Neural cell (in vitro differentiated cells): ENCODE data around the gene GRM5. TPM values are rescaled to one million over a fixed set of nuclear protein-coding genes. Genes with fewer than 3 reads are reported as not detected.
"Not testable (repeated sequence)": the region's sequence is repeated elsewhere in the genome, so short reads cannot be mapped to it uniquely, and the experiment has no call there.

Experiments
- H2AFZ ChIP-seq: fragments of 200-600, 300-800 bp; sonication (generic), shearing (Covaris generic); 2 replicates; pipeline ENCODE4 v1.6.0; 2014; ENCODE audit warnings: low read depth, mild to moderate bottlenecking, antibody characterized with exemption, low read length, moderate library complexity
- H3F3A ChIP-seq: fragments of 200-600 bp; shearing (Covaris generic); 2 replicates; pipeline ENCODE4 v1.6.1; 2016; ENCODE audit warnings: mild to moderate bottlenecking, moderate library complexity, mixed read lengths, antibody characterized with exemption, low read length; ENCODE audit not compliant: insufficient read depth, poor library complexity, severe bottlenecking
- H3K27ac ChIP-seq: fragments of 200-600, 300-800 bp; sonication (generic), shearing (Covaris generic); 2 replicates; pipeline ENCODE4 v1.5.1; 2014; ENCODE audit warnings: mild to moderate bottlenecking, low read length, moderate library complexity
- H3K27me3 ChIP-seq: fragments of 300-800, 200-600 bp; sonication (generic), shearing (Covaris generic); 2 replicates; pipeline ENCODE4 v1.6.0; 2014; ENCODE audit warnings: mild to moderate bottlenecking, low read depth, low read length, moderate library complexity; ENCODE audit not compliant: insufficient read depth
- H3K36me3 ChIP-seq: fragments of 300-800, 200-600 bp; sonication (generic), shearing (Covaris generic); 2 replicates; pipeline ENCODE4 v1.5.1; 2014; ENCODE audit warnings: mild to moderate bottlenecking, antibody characterized with exemption, low read length, moderate library complexity; ENCODE audit not compliant: insufficient read depth
- H3K4me2 ChIP-seq: fragments of 300-800, 200-600 bp; sonication (generic), shearing (Covaris generic); 2 replicates; pipeline ENCODE4 v1.6.0; 2014; ENCODE audit warnings: mild to moderate bottlenecking, low read length
- H3K4me3 ChIP-seq: fragments of 300-800, 200-600 bp; sonication (generic), shearing (Covaris generic); 2 replicates; pipeline ENCODE4 v1.5.1; 2014; ENCODE audit warnings: mild to moderate bottlenecking, low read length, moderate library complexity
- H3K79me2 ChIP-seq: fragments of 200-600 bp; shearing (Covaris generic); replicated peaks from 2 replicates; pipeline ENCODE4 v1.6.0; 2014; ENCODE audit warnings: mild to moderate bottlenecking, low read length, moderate library complexity; ENCODE audit not compliant: insufficient read depth
- H3K9ac ChIP-seq: fragments of 300-800, 200-600 bp; sonication (generic), shearing (Covaris generic); 2 replicates; pipeline ENCODE4 v1.6.1; 2016; ENCODE audit warnings: mild to moderate bottlenecking, low read length, mixed read lengths
- H3K9me2 ChIP-seq: fragments of 200-600 bp; shearing (Covaris generic); 2 replicates; pipeline ENCODE4 v1.6.1; 2016; ENCODE audit warnings: mild to moderate bottlenecking, low read length, mixed read lengths; ENCODE audit not compliant: insufficient read depth
- H3K9me3 ChIP-seq: fragments of 200-600, 300-800 bp; sonication (generic), shearing (Covaris generic); 2 replicates; pipeline ENCODE4 v1.6.1; 2016; ENCODE audit warnings: mild to moderate bottlenecking, mixed run types, low read length, moderate library complexity, mixed read lengths
- H4K20me1 ChIP-seq: fragments of 200-600 bp; shearing (Covaris generic); 2 replicates; pipeline ENCODE4 v1.6.1; 2016; ENCODE audit warnings: mild to moderate bottlenecking, mixed run types; ENCODE audit not compliant: insufficient read depth
- EP300 ChIP-seq: fragments of 450-650 bp; conservative IDR thresholded peaks from 2 replicates; pipeline ENCODE4 v1.6.1; 2014; ENCODE audit warnings: antibody characterized with exemption, mild to moderate bottlenecking, moderate library complexity; ENCODE audit not compliant: poor library complexity, severe bottlenecking
- EZH2 ChIP-seq: fragments of 200-600, 300-800 bp; shearing (Covaris generic), sonication (generic); IDR thresholded peaks from 2 replicates; pipeline ENCODE4 v1.6.1; 2014; ENCODE audit warnings: antibody characterized with exemption, low read length, borderline replicate concordance, mild to moderate bottlenecking; ENCODE audit not compliant: insufficient read depth, poor library complexity, severe bottlenecking
- MXI1 ChIP-seq: fragments of 450-650 bp; conservative IDR thresholded peaks from 2 replicates; pipeline ENCODE4 v1.6.1; 2014; ENCODE audit warnings: antibody characterized with exemption, mild to moderate bottlenecking; ENCODE audit not compliant: poor library complexity, severe bottlenecking
- POLR2AphosphoS5 ChIP-seq: IDR thresholded peaks from 2 replicates; pipeline ENCODE4 v1.6.1; 2012
- RAD21 ChIP-seq: fragments of 450-650 bp; conservative IDR thresholded peaks from 2 replicates; pipeline ENCODE4 v1.6.1; 2014; ENCODE audit warnings: antibody characterized with exemption, mild to moderate bottlenecking, moderate library complexity
- SMC3 ChIP-seq: fragments of 450-650 bp; conservative IDR thresholded peaks from 2 replicates; pipeline ENCODE4 v1.6.1; 2014; ENCODE audit warnings: antibody characterized with exemption, mild to moderate bottlenecking, moderate library complexity; ENCODE audit not compliant: poor library complexity
- TAF1 ChIP-seq: IDR thresholded peaks from 2 replicates; pipeline ENCODE4 v1.6.1; 2012; ENCODE audit warnings: low read depth
- polyA plus RNA-seq: library from polyadenylated mRNA; depleted of rRNA; stranded (reverse); fragments of >200 nt; gene quantifications from 2 replicates; pipeline ENCODE4 v1.2.3, GENCODE V29; 2014
- TF ChIP-seq, protein P1 (sequence below): fragments of 450-650 bp; IDR thresholded peaks from 2 replicates; pipeline ENCODE4 v1.5.1; 2014; ENCODE audit warnings: antibody characterized with exemption, mild to moderate bottlenecking, moderate library complexity; ENCODE audit not compliant: poor library complexity, severe bottlenecking
- TF ChIP-seq, protein P2 (sequence below): IDR thresholded peaks from 2 replicates; pipeline ENCODE4 v1.6.1; 2012; ENCODE audit warnings: borderline replicate concordance

The GRM5 gene
- polyA plus RNA-seq, 1 donor from 2014 or later = 11.8 TPM

GRCh38 chr11:88469561-88470225 lies 596.1 kb downstream of the GRM5 start:
- Histone ChIP-seq H3K4me3 (no peak overlapping the region), H3F3A (no peaks in the 10 kb centered on the region), H3K27me3 (no peaks in the 10 kb centered on the region), H2AFZ (no peak overlapping the region), H3K9me2 (no peaks in the 10 kb centered on the region), H3K36me3 (no peaks in the 10 kb centered on the region), H3K27ac (no peak overlapping the region), H3K79me2 (no peaks in the 10 kb centered on the region), H4K20me1 (no peaks in the 10 kb centered on the region), H3K4me2 (no peak overlapping the region), H3K9ac (no peak overlapping the region), H3K9me3 (no peaks in the 10 kb centered on the region)
- TF ChIP-seq TAF1 = no peak
- TF ChIP-seq RAD21 = no peak
- TF ChIP-seq EP300 = no peak
- TF ChIP-seq EZH2 = no peak
- TF ChIP-seq MXI1 = no peak
- TF ChIP-seq POLR2AphosphoS5 = no peak
- TF ChIP-seq SMC3 = no peak
- TF ChIP-seq, protein P1, sequence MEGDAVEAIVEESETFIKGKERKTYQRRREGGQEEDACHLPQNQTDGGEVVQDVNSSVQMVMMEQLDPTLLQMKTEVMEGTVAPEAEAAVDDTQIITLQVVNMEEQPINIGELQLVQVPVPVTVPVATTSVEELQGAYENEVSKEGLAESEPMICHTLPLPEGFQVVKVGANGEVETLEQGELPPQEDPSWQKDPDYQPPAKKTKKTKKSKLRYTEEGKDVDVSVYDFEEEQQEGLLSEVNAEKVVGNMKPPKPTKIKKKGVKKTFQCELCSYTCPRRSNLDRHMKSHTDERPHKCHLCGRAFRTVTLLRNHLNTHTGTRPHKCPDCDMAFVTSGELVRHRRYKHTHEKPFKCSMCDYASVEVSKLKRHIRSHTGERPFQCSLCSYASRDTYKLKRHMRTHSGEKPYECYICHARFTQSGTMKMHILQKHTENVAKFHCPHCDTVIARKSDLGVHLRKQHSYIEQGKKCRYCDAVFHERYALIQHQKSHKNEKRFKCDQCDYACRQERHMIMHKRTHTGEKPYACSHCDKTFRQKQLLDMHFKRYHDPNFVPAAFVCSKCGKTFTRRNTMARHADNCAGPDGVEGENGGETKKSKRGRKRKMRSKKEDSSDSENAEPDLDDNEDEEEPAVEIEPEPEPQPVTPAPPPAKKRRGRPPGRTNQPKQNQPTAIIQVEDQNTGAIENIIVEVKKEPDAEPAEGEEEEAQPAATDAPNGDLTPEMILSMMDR = no peak
- TF ChIP-seq, protein P2, sequence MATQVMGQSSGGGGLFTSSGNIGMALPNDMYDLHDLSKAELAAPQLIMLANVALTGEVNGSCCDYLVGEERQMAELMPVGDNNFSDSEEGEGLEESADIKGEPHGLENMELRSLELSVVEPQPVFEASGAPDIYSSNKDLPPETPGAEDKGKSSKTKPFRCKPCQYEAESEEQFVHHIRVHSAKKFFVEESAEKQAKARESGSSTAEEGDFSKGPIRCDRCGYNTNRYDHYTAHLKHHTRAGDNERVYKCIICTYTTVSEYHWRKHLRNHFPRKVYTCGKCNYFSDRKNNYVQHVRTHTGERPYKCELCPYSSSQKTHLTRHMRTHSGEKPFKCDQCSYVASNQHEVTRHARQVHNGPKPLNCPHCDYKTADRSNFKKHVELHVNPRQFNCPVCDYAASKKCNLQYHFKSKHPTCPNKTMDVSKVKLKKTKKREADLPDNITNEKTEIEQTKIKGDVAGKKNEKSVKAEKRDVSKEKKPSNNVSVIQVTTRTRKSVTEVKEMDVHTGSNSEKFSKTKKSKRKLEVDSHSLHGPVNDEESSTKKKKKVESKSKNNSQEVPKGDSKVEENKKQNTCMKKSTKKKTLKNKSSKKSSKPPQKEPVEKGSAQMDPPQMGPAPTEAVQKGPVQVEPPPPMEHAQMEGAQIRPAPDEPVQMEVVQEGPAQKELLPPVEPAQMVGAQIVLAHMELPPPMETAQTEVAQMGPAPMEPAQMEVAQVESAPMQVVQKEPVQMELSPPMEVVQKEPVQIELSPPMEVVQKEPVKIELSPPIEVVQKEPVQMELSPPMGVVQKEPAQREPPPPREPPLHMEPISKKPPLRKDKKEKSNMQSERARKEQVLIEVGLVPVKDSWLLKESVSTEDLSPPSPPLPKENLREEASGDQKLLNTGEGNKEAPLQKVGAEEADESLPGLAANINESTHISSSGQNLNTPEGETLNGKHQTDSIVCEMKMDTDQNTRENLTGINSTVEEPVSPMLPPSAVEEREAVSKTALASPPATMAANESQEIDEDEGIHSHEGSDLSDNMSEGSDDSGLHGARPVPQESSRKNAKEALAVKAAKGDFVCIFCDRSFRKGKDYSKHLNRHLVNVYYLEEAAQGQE = no peak

GRCh38 chr11:88464528-88464927 lies 601.3 kb downstream of the GRM5 start:
- Histone ChIP-seq H4K20me1 (no peaks in the 10 kb centered on the region), H3K4me2 (no peak overlapping the region), H3F3A (no peaks in the 10 kb centered on the region), H3K27me3 (no peaks in the 10 kb centered on the region), H3K9ac (no peak overlapping the region), H3K27ac (no peak overlapping the region), H3K9me2 (no peaks in the 10 kb centered on the region), H3K4me3 (no peak overlapping the region), H3K9me3 (no peaks in the 10 kb centered on the region), H3K79me2 (no peaks in the 10 kb centered on the region), H2AFZ (no peak overlapping the region), H3K36me3 (no peaks in the 10 kb centered on the region)
- TF ChIP-seq EP300 = no peak
- TF ChIP-seq POLR2AphosphoS5 = no peak
- no peak for TF ChIP-seq SMC3
- TF ChIP-seq RAD21 = no peak
- TF ChIP-seq EZH2 = no peak
- TF ChIP-seq TAF1 = no peak
- TF ChIP-seq MXI1 = no peak
- TF ChIP-seq, protein P1 = no peak
- TF ChIP-seq, protein P2 = no peak

DNA sequence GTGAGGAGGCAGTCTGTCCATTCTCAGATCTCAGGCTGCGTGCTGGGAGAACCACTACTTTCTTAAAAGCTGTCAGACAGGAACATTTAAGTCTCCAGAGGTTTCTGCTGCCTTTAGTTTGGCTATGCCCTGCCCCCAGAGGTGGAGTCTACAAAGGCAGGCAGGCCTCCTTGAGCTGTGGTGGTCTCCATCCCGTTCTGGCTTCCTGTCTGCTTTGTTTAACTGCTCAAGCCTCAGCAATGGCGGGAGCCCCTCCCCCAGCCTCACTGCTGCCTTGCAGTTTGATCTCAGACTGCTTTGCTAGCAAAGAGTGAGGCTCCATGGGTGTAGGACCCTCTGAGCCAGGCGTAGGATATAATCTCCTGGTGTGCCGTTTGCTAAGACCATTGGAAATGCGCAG lies 602.5 kb downstream of the GRM5 start:
- not testable (repeated sequence) for H3K4me3 ChIP-seq, H3K9ac ChIP-seq, H3K36me3 ChIP-seq, H4K20me1 ChIP-seq, H3K27ac ChIP-seq, H3K79me2 ChIP-seq, H3K4me2 ChIP-seq, H2AFZ ChIP-seq, H3K9me2 ChIP-seq, H3K9me3 ChIP-seq, H3F3A ChIP-seq, H3K27me3 ChIP-seq
